ENCODE measurements around the gene PEX6. TPM values are rescaled to one million over a fixed set of nuclear protein-coding genes. Genes with fewer than 3 reads are reported as not detected.

Gene PEX6
- total RNA-seq (2014; rRNA removed; shearing (Covaris generic)) (24.8 and 25.1 TPM in 2 replicates), polyA plus RNA-seq (2016; fragmentation: Nextera tagmentation; extraction: Ambion mirVana) (5.2 and 6.5 TPM in 2 replicates)
- long read RNA-seq, partial matches to known transcripts = 2 of 6 reads
- long read RNA-seq, other reads (novel, unspliced or antisense) = 2 of 6 reads

- Histone ChIP-seq H3K36me3 (ENCODE audit: insufficient read depth) (no peaks in the 10 kb centered on the region), H3K27ac (ENCODE audit: low read depth) (peak within 1 kb of the TSS; percentile 84), H4K20me1 (replicated peaks; ENCODE audit: insufficient read depth) (no peaks in the 10 kb centered on the region; the same call in 1 of the 2 replicates), H3F3A (replicated peaks; ENCODE audit: low read depth) (peaks cover 15% of the 10 kb centered on the region; the same call in 1 of the 2 replicates), H3K9me2 (ENCODE audit: insufficient read depth) (no peaks in the 10 kb centered on the region), H3K4me1 (ENCODE audit: insufficient read depth) (peaks cover 12% of the 10 kb centered on the region), H2AFZ (peak within 1 kb of the TSS; percentile 92), H3K27me3 (ENCODE audit: insufficient read depth) (no peaks in the 10 kb centered on the region), H3K79me2 (replicated peaks; ENCODE audit: insufficient read depth) (peaks cover 5% of the 10 kb centered on the region; the same call in 1 of the 2 replicates), H3K4me3 (peak within 1 kb of the TSS; percentile 99), H3K4me2 (peak within 1 kb of the TSS; percentile 75)
- TF ChIP-seq POLR2AphosphoS5 (IDR thresholded peaks at IDR 0.05; ENCODE audit: low read depth) (peak; percentile 96), CREB1 (CRISPR knock-in tag; IDR thresholded peaks at IDR 0.05; ENCODE audit: low read depth) (peak; percentile 66; the same call in 1 of the 2 replicates), ETS1 (IDR thresholded peaks at IDR 0.05) (peak; percentile 85), CTCF (conservative IDR thresholded peaks at IDR 0.05; ENCODE audit: low read depth in 2 of 2) (no peak)
- H3K27me3 Mint-ChIP-seq (ENCODE audit: insufficient read depth, low read depth, poor library complexity) = peaks cover 8% of the 10 kb centered on the region
- H3K27ac Mint-ChIP-seq = peak within 1 kb of the TSS; percentile 94
- H3K4me3 Mint-ChIP-seq = peak within 1 kb of the TSS; percentile 83
- peak; percentile 93 for ATAC-seq
- DNase-seq (ENCODE audit: low spot score) = peak; percentile 99
- no peaks in the 10 kb centered on the region for H3K9me3 Mint-ChIP-seq
- H3K36me3 Mint-ChIP-seq (ENCODE audit: low read depth) = 0 out of 3 replicates have a peak, but pooled peaks cover under 1% of the 10 kb centered on the region
- peaks cover 15% of the 10 kb centered on the region for H3K4me1 Mint-ChIP-seq
Observed at GRCh38 chr6:42978839-42979522, at the start of gene PEX6. Gene PEX6 (minus strand): TSS chr6:42979181. CDS start chr6:42979150, 31 bp downstream.

GRCh38 chr6:43026365-43026764 is 47.4 kb upstream of the PEX6 start:
- Mint-ChIP-seq H3K4me1 (no peaks in the 10 kb centered on the region), H3K4me3 (no peak overlapping the region), H3K27me3 (ENCODE audit: insufficient read depth, low read depth, poor library complexity) (peaks cover 2% of the 10 kb centered on the region), H3K27ac (no peak overlapping the region), H3K36me3 (ENCODE audit: low read depth) (peaks cover 84% of the 10 kb centered on the region), H3K9me3 (no peaks in the 10 kb centered on the region; the same call in 1 of the 3 replicates)
- Histone ChIP-seq H3K4me2 (no peak overlapping the region), H3K27me3 (ENCODE audit: insufficient read depth) (no peaks in the 10 kb centered on the region), H3K4me1 (ENCODE audit: insufficient read depth) (no peaks in the 10 kb centered on the region), H2AFZ (no peak overlapping the region), H3K79me2 (replicated peaks; ENCODE audit: insufficient read depth) (peaks cover 32% of the 10 kb centered on the region), H3K4me3 (no peak overlapping the region), H4K20me1 (replicated peaks; ENCODE audit: insufficient read depth) (peaks cover 21% of the 10 kb centered on the region), H3K9me2 (ENCODE audit: insufficient read depth) (no peaks in the 10 kb centered on the region), H3K36me3 (ENCODE audit: insufficient read depth) (peaks cover 55% of the 10 kb centered on the region), H3F3A (replicated peaks; ENCODE audit: low read depth) (peaks cover 39% of the 10 kb centered on the region), H3K27ac (ENCODE audit: low read depth) (no peak overlapping the region)
- DNase-seq (ENCODE audit: low spot score) = no peak
- no peak for ATAC-seq
- TF ChIP-seq REST (IDR thresholded peaks at IDR 0.05; ENCODE audit: unreplicated experiment) (no peak), EZH2 (IDR thresholded peaks at IDR 0.05; ENCODE audit: low read depth, unreplicated experiment) (no peak), JUNB (IDR thresholded peaks at IDR 0.05; ENCODE audit: unreplicated experiment) (no peak), ZNF331 (CRISPR knock-in tag; IDR thresholded peaks at IDR 0.05; ENCODE audit: low read depth) (no peak), EZH2phosphoT487 (IDR thresholded peaks at IDR 0.05; ENCODE audit: unreplicated experiment) (peak; percentile 38)

All from GM23338 (cell line).